Thoracic aorta (tissue), 2 donors: Measurements from ENCODE around the gene AP3M1. TPM values are rescaled to one million over a fixed set of nuclear protein-coding genes. Genes with fewer than 3 reads are reported as not detected.
"Not testable (repeated sequence)": the region's sequence is repeated elsewhere in the genome, so short reads cannot be mapped to it uniquely, and the experiment has no call there.

Experiments
- ATAC-seq: fragments of 150-250 bp; one replicate; pipeline ENCODE4 v1.8.0; 2017; ENCODE audit warnings: low read depth; ENCODE audit not compliant: insufficient number of reproducible peaks, low FRiP score
- DNase-seq: peaks from one replicate; pipeline ENCODE4 v3.0.0-alpha.2; 2020; ENCODE audit warnings: low spot score
- H3K27ac ChIP-seq, 2 donors: fragments of 200-600 bp; sonication (generic); 1 replicate in 1 of 2; 2 replicates in 1 of 2; pipeline ENCODE4 v1.5.1; 2016; ENCODE audit warnings: mild to moderate bottlenecking in 2 of 2, moderate library complexity in 2 of 2
- H3K27me3 ChIP-seq: fragments of 200-600 bp; sonication (generic); replicated peaks from 2 replicates; pipeline ENCODE4 v1.6.0; 2016; ENCODE audit warnings: mild to moderate bottlenecking; ENCODE audit not compliant: insufficient read depth
- H3K36me3 ChIP-seq: fragments of 200-600 bp; sonication (generic); one replicate; pipeline ENCODE4 v1.5.1; 2016
- H3K4me1 ChIP-seq, 2 donors: fragments of 200-600 bp; sonication (generic); 1 replicate in 1 of 2; 2 replicates in 1 of 2; pipeline versions ENCODE4 v1.5.1 to v1.6.0; 2016; ENCODE audit warnings: low read depth in 2 of 2, mild to moderate bottlenecking in 1 of 2; ENCODE audit not compliant: control insufficient read depth in 1 of 2
- H3K4me3 ChIP-seq: fragments of 200-600 bp; sonication (generic); 2 replicates; pipeline ENCODE4 v1.5.1; 2016; ENCODE audit warnings: mild to moderate bottlenecking
- H3K9me3 ChIP-seq: fragments of 200-600 bp; sonication (generic); 2 replicates; pipeline ENCODE4 v1.5.1; 2016
- total RNA-seq, 2 donors: library from RNA; depleted of rRNA; stranded (reverse); fragments of >200 nt; gene quantifications; one replicate each; pipeline versions ENCODE4 v1.1.0 to v1.2.3, GENCODE V29; 2016
- TF ChIP-seq, protein P1 (sequence below): fragments of 200-600 bp; sonication (generic); IDR thresholded peaks from one replicate; pipeline ENCODE4 v1.5.1; 2019; ENCODE audit warnings: antibody characterized with exemption

AP3M1 gene
- total RNA-seq, 2 donors from 2014 or later = 22.7 to 29.3 TPM

DNA sequence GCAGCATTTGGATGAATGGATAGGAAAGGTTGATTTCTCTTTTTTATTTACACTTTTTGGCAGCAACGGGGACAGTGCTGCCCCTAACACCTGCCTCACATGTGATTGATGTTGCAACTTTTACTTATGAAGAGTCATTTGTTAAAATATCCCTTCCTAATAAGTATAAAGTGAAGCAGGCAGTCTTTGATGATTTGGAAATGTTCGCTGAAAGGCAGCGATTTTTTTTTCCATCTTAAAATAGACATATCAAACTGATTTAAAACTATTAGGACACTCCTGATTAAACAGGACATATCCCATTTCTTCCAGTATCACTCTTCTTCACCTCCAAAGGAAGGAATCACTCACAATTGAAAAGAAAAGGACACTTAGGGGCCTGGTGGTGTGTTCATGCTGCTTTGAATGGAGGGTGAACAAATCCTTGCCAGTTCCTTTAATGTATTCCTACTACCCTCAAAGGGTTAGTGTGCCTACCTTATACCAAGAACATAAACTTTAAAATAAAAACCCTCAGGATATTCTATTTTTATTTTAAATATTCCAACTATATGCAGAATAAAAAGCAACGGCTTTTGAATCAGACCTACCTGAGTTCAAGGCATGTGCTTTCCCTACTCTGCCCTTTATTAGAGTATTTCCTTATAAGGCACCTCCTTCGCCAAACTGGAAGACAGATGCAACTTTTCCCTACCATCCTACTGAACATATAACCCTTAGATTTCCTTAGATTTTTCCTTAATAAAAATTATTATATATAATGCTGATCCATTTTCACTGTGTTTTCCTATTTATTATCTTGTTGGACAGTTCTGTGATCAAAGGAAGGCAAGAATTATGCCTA, 1.5 kb upstream of the AP3M1 start:
- DNase-seq (no peak), ATAC-seq (no peak)
- Histone ChIP-seq H3K27me3 (no peaks in the 10 kb centered on the region), H3K4me1 (peaks cover 29 to 37% of the 10 kb centered on the region in 2 donors), H3K36me3 (no peaks in the 10 kb centered on the region), H3K9me3 (no peaks in the 10 kb centered on the region), H3K27ac (peak overlapping the region; percentile 83 to 89), H3K4me3 (peak overlapping the region; percentile 92)
- TF ChIP-seq, protein P1, sequence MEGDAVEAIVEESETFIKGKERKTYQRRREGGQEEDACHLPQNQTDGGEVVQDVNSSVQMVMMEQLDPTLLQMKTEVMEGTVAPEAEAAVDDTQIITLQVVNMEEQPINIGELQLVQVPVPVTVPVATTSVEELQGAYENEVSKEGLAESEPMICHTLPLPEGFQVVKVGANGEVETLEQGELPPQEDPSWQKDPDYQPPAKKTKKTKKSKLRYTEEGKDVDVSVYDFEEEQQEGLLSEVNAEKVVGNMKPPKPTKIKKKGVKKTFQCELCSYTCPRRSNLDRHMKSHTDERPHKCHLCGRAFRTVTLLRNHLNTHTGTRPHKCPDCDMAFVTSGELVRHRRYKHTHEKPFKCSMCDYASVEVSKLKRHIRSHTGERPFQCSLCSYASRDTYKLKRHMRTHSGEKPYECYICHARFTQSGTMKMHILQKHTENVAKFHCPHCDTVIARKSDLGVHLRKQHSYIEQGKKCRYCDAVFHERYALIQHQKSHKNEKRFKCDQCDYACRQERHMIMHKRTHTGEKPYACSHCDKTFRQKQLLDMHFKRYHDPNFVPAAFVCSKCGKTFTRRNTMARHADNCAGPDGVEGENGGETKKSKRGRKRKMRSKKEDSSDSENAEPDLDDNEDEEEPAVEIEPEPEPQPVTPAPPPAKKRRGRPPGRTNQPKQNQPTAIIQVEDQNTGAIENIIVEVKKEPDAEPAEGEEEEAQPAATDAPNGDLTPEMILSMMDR = no peak

DNA sequence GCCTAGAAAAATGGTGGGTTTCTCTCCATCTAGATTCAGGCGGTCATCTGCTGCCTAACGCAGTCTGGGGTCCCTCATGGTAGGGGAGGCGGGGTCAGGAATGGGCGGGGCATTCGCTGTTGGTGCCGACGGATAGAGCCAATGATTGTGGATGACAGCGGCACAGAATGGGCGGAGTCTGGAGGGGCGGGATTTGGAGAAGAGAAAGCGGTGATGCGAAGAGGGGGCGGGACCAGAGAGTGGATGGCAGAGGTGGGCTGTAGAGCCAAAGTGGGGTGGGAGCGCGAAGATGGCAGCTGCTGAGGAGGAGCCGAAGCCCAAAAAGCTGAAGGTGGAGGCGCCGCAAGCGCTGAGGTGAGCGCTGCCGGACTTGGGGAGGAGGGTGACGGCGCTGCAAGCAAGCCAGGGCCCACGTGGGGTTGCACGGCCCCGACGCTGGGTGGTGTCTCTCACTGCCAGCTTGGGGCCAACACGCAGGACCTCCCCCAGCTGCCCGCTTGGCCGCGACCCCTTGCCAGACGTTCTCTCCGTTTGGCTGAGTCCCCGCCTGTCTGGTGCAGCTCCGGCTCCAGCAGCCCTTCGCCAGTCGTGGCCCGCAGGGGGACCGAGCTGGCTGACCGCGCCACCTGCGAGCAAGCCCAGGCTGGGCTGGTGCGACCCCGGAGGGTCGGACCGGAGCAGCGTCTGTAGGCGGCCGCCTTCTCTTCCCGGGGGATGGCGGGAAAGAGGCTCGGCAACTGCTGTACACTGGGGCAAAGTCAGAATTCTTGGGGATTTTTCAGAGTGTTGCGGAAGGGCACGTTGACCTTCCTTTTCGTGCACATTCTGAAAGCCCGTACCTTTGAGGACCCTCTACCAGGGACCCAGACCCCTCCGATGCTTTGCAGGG, 606 bp upstream of the AP3M1 start, which contains the start of gene ADK:
ADK (plus strand) TSS at position 232 of the 889 bp plus-strand sequence; CDS start at position 290, 58 bp downstream.
- Histone ChIP-seq H3K4me3 (peak within 1 kb of the TSS; percentile 92), H3K36me3 (no peaks in the 10 kb centered on the region), H3K4me1 (peaks cover 29 to 37% of the 10 kb centered on the region in 2 donors), H3K27me3 (no peaks in the 10 kb centered on the region), H3K9me3 (no peaks in the 10 kb centered on the region), H3K27ac (peak within 1 kb of the TSS; percentile 83 to 89)
- TF ChIP-seq, protein P1 = peak; percentile 26
- peak; percentile 100 for DNase-seq
- ATAC-seq = peak; percentile 92

DNA sequence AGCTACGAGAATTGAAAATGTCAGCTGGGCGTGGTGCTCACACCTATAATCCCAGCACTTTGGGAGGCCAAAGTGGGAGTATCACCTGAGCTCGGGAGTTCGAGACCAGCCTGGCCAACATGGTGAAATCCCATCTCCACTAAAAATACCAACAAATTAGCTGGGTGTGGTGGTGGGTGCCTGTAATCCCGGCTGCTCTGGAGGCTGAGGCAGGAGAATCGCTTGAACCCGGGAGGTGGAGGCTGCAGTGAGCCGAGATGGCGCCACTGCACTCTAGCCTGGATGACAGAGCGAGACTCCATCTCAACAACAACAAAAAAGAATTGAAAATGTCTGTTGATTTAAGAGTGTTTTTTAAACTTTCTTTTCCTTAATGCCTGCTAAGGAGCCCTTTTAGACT, 3.6 kb downstream of the AP3M1 start:
- not testable (repeated sequence) for H3K36me3 ChIP-seq, DNase-seq, ATAC-seq, H3K4me3 ChIP-seq, H3K9me3 ChIP-seq, H3K27me3 ChIP-seq, H3K27ac ChIP-seq
- H3K4me1 ChIP-seq = peaks cover 23 to 40% of the 10 kb centered on the region in 2 donors

DNA sequence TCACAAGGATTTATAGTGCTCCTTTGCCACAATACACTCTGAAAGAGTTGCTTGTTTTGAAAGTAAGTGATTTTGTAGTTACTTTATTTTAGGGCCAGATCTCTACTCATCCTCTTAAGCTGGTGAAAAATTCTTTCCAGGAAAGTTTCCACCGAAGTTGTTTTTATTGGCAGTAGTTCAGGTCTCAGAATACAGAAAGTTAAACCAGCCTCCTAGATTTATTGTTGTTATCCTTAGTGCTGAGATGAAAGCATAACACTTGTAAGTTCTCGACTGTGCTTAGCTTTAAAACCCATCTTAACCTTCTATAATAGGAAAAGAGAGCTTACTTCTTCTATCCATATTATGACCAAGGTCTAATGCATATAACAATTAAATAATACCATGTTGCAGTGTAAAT, 5.5 kb downstream of the AP3M1 start:
- H3K9me3 ChIP-seq = no peaks in the 10 kb centered on the region
- DNase-seq (no peak), ATAC-seq (no peak)
- no peak overlapping the region for H3K27ac ChIP-seq
- H3K27me3 ChIP-seq = no peaks in the 10 kb centered on the region
- TF ChIP-seq, protein P1 = no peak
- no peak overlapping the region for H3K4me3 ChIP-seq
- no peaks in the 10 kb centered on the region for H3K36me3 ChIP-seq
- peaks cover 20 to 36% of the 10 kb centered on the region in 2 donors for H3K4me1 ChIP-seq

DNA sequence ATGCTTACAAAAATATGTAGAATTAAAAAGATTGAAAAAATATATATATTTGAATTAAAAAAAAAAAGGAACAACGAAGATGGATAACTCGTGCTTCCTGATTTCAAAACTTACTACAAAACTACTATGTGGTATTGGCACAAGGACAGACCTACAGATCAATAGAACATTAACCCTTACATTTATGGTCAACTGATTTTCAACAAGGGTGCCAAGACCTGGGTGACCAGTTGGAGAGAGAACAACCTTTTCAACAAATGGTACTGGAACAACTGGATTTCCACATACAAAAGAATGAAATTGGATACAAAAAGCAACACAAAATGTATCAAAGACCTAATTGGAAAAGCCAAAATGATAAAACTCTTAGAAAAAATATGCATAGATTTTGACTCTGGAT, 10.1 kb downstream of the AP3M1 start:
- Histone ChIP-seq H3K4me1 (peaks cover 10 to 17% of the 10 kb centered on the region in 2 donors), H3K27me3 (no peaks in the 10 kb centered on the region), H3K36me3 (peaks cover 23% of the 10 kb centered on the region), H3K4me3 (no peak overlapping the region), H3K27ac (no peak overlapping the region), H3K9me3 (no peaks in the 10 kb centered on the region)
- DNase-seq (no peak), ATAC-seq (no peak)
- TF ChIP-seq, protein P1 = no peak
